Epithelial cell of proximal tubule (primary cell): ENCODE measurements around the gene CD209. TPM values are rescaled to one million over a fixed set of nuclear protein-coding genes. Genes with fewer than 3 reads are reported as not detected.

Source experiments
- DNase-seq: peaks from one replicate; pipeline ENCODE4 v3.0.0-alpha.2; 2011; ENCODE audit warnings: low read depth
- H3K4me3 ChIP-seq: 2 replicates; pipeline ENCODE4 v1.5.1; 2011; ENCODE audit warnings: low read depth, mild to moderate bottlenecking, low read length
- total RNA-seq: library from RNA; depleted of rRNA; stranded (reverse); fragments of >200 nt; gene quantifications from 2 replicates; pipeline ENCODE4 v1.2.3, GENCODE V29; 2015
- TF ChIP-seq, protein P1 (sequence below): conservative IDR thresholded peaks from 2 replicates; pipeline ENCODE4 v1.5.1; 2012; ENCODE audit warnings: low read depth, mild to moderate bottlenecking, low read length

CD209 gene
- total RNA-seq, 1 donor from 2014 or later, result 0.12 TPM

DNA sequence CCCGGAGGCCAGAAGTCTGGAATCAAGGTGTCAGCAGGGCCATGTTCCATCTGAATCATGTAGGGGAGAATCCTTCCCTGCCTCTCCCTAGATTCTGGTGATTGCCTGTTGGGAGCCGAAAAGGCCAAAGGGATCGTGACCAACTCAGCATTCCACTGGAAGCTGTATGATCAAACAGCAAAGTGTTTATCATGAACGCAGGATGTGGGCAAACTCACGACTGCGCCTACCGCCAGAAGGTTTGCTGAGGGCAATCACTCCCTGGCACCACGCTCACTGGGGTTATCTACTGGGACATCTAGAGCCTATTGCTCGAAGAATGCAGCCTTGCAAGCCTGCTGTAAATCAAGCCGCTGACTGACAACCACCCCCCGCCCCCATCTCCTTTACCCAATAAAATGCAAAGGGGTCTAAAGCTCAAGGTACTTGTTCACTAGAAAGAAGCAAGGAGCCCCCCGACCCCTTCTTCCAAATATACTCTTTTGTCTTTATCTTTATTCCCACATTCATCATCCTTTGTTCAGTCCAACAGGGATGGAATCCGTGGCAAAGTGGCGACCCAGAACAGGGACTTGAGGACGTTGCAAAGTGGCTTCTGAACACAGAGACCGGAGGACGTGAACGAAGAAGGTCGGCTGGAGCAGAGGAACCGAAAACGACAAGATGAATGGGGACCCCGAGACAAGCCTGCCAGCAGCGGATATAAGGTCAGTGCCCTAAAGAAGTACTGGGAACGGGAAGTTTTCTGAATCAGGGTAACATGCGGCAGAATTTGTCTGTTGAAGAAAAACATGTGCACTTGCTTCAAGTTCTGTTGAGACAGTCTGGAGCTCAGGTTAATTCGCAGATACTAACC, 32.5 kb upstream of the CD209 start:
- no peak for DNase-seq
- H3K4me3 ChIP-seq, result no peak overlapping the region
- TF ChIP-seq, protein P1, sequence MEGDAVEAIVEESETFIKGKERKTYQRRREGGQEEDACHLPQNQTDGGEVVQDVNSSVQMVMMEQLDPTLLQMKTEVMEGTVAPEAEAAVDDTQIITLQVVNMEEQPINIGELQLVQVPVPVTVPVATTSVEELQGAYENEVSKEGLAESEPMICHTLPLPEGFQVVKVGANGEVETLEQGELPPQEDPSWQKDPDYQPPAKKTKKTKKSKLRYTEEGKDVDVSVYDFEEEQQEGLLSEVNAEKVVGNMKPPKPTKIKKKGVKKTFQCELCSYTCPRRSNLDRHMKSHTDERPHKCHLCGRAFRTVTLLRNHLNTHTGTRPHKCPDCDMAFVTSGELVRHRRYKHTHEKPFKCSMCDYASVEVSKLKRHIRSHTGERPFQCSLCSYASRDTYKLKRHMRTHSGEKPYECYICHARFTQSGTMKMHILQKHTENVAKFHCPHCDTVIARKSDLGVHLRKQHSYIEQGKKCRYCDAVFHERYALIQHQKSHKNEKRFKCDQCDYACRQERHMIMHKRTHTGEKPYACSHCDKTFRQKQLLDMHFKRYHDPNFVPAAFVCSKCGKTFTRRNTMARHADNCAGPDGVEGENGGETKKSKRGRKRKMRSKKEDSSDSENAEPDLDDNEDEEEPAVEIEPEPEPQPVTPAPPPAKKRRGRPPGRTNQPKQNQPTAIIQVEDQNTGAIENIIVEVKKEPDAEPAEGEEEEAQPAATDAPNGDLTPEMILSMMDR, result no peak

DNA sequence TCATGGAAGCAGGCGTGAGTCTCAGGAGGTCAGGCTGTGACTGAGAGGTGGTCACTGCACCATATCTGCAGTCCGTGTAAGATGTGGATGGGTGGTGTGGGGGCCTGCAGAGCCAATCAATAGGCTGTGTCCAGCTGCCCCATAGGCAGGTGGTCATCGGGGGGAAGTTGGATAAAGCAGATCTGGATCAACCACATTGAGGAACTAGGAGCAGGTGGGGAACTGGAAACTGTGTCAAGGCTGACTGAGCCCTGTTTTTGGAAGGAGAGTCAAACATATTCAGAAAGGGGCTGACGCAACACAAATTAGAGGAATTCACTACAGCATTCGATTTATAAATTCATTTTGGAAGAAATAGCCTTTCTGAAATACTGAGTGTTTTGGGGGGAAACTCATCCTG, 30.7 kb upstream of the CD209 start:
- H3K4me3 ChIP-seq, result no peak overlapping the region
- TF ChIP-seq, protein P1, result no peak
- DNase-seq, result no peak

GRCh38 chr19:7775761-7776160, 28.4 kb upstream of the CD209 start:
- no peak for DNase-seq
- no peak overlapping the region for H3K4me3 ChIP-seq
- TF ChIP-seq, protein P1, result no peak

GRCh38 chr19:7773841-7774240, 26.5 kb upstream of the CD209 start:
- TF ChIP-seq, protein P1, result no peak
- no peak overlapping the region for H3K4me3 ChIP-seq
- no peak for DNase-seq

DNA sequence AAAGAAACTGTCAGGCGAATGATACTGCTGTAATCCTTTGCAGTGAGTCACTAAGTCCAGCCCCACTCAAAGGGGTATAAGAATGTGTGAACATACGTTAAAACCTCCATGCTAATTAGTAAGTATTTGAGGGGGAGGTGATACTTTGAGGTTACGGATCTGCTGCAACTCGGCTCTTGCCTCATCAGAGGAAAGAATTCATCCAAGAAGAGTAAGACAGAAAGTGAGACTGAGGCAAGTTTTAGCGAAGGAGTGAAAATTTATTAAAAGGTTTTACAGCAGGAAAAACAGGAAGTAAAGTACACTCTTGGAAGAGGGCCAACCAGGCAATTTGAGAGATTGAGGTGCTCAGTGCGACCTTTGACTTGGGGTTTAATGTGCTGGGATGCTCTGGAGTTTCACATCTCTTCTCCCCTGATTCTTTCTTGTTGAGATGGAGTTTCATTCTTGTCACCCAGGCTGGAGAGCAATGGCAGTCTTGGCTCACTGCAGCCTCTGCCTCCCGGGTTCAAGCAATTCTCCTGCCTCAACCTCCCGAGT, 25.5 kb upstream of the CD209 start:
- no peak for DNase-seq
- H3K4me3 ChIP-seq, result no peak overlapping the region
- TF ChIP-seq, protein P1, result no peak

DNA sequence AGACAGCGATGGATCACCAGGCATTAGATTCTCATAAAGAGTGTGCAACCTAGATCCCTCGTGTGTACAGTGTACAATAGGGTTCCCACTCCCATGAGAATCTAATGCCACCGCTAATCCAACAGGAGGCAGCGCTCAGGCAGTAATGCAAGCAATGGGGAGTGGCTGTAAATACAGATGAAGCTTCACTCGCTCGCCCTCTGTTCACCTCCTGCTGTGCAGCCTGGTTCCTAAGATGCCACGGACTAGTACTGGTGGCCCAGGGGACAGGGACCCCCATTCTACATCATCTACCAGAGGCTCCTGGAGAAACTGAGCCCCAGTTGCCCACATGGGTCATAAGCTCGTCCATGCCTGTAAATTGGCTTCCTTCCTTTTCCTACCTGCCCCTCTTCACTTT, 23.7 kb upstream of the CD209 start:
- DNase-seq, result no peak
- TF ChIP-seq, protein P1, result no peak
- H3K4me3 ChIP-seq, result no peak overlapping the region
